ENCODE data around the gene RAMAC. TPM values are rescaled to one million over a fixed set of nuclear protein-coding genes. Genes with fewer than 3 reads are reported as not detected.

Gene RAMAC
- total RNA-seq, 1 donor from 2014 or later = 23.4 TPM

GRCh38 chr15:83011271-83012075, 25.5 kb downstream of the RAMAC start, which contains the start of gene C15orf40:
Gene C15orf40 (minus strand): TSS chr15:83011639. CDS start chr15:83011607, 32 bp downstream.
- TF ChIP-seq, protein P1, sequence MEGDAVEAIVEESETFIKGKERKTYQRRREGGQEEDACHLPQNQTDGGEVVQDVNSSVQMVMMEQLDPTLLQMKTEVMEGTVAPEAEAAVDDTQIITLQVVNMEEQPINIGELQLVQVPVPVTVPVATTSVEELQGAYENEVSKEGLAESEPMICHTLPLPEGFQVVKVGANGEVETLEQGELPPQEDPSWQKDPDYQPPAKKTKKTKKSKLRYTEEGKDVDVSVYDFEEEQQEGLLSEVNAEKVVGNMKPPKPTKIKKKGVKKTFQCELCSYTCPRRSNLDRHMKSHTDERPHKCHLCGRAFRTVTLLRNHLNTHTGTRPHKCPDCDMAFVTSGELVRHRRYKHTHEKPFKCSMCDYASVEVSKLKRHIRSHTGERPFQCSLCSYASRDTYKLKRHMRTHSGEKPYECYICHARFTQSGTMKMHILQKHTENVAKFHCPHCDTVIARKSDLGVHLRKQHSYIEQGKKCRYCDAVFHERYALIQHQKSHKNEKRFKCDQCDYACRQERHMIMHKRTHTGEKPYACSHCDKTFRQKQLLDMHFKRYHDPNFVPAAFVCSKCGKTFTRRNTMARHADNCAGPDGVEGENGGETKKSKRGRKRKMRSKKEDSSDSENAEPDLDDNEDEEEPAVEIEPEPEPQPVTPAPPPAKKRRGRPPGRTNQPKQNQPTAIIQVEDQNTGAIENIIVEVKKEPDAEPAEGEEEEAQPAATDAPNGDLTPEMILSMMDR (IDR thresholded peaks at IDR 0.05) = no peak
- intact Hi-C loops (cut with micrococcal nuclease) = loop anchor here (1.0 to 5.0 kb wide), 10 partner anchors 11 to 546 kb away; partner anchors contain the start of genes RAMAC, RPS17, TM6SF1 and WHAMM
- peak within 1 kb of the TSS; percentile 97 for H3K4me3 Mint-ChIP-seq
- CTCF ChIA-PET = interaction anchor here (0.7 to 2.3 kb wide), 12 partner anchors 8 to 481 kb away, joined by 3 to 14 read pairs (median 6); partner anchors contain the start of genes BTBD1, RAMAC and RPS17
- H3K4me1 Mint-ChIP-seq = peaks cover 40% of the 10 kb centered on the region
- no peaks in the 10 kb centered on the region for H3K27me3 Mint-ChIP-seq
- POLR2A ChIA-PET = interaction anchor here (0.7 to 2.9 kb wide), 16 partner anchors 10 to 481 kb away, joined by 3 to 37 read pairs (median 5); partner anchors contain the start of genes BTBD1, RAMAC, RPS17 and WHAMM
- H3K36me3 Mint-ChIP-seq (ENCODE audit: low read depth) = peaks cover 39% of the 10 kb centered on the region
- no peaks in the 10 kb centered on the region for H3K9me3 Mint-ChIP-seq
- peak within 1 kb of the TSS; percentile 87 for H3K27ac Mint-ChIP-seq
- ATAC-seq (ENCODE audit: low read depth) (peak; percentile 88), DNase-seq (peak; percentile 89)

- ATAC-seq (ENCODE audit: low read depth) = no peak
- POLR2A ChIA-PET = interaction anchor here (0.7 to 2.9 kb wide), 13 partner anchors 11 to 481 kb away, joined by 3 to 32 read pairs (median 5); partner anchors contain the start of genes BTBD1, RAMAC and WHAMM
- intact Hi-C loops (cut with micrococcal nuclease) = loop anchor here (5.0 kb wide), 2 partner anchors 95 to 545 kb away; partner anchors contain the start of gene TM6SF1
These were observed 26.0 kb downstream of the RAMAC start for GRCh38 chr15:83012076-83012426.

GRCh38 chr15:83012636-83013035, 26.6 kb downstream of the RAMAC start:
- ATAC-seq (ENCODE audit: low read depth) = no peak
- Mint-ChIP-seq H3K4me1 (peaks cover 40% of the 10 kb centered on the region), H3K36me3 (ENCODE audit: low read depth) (peaks cover 35% of the 10 kb centered on the region), H3K9me3 (no peaks in the 10 kb centered on the region), H3K27me3 (no peaks in the 10 kb centered on the region), H3K4me3 (peak overlapping the region; percentile 97), H3K27ac (peak overlapping the region; percentile 87)
- TF ChIP-seq, protein P1 (IDR thresholded peaks at IDR 0.05) = no peak
- intact Hi-C loops (cut with micrococcal nuclease) = loop anchor here (5.0 kb wide), 2 partner anchors 95 to 545 kb away; partner anchors contain the start of gene TM6SF1
- ChIA-PET POLR2A (interaction anchor here (1.2 to 2.9 kb wide), 3 partner anchors 11 to 203 kb away, joined by 4 to 13 read pairs (median 4); partner anchors contain the start of gene WHAMM), CTCF (no interaction called here)
- no peak for DNase-seq

More at GRCh38 chr15:83012076-83012426, 26.0 kb downstream of the RAMAC start:
- DNase-seq = no peak
- CTCF ChIA-PET = interaction anchor here (0.7 to 2.3 kb wide), 11 partner anchors 9 to 481 kb away, joined by 3 to 14 read pairs (median 7); partner anchors contain the start of genes BTBD1, RAMAC and RPS17
- TF ChIP-seq, protein P1 (IDR thresholded peaks at IDR 0.05) = no peak
- Mint-ChIP-seq H3K27ac (peak overlapping the region; percentile 87), H3K4me1 (peaks cover 40% of the 10 kb centered on the region), H3K4me3 (peak overlapping the region; percentile 97), H3K9me3 (no peaks in the 10 kb centered on the region), H3K36me3 (ENCODE audit: low read depth) (peaks cover 36% of the 10 kb centered on the region), H3K27me3 (no peaks in the 10 kb centered on the region)

DNA sequence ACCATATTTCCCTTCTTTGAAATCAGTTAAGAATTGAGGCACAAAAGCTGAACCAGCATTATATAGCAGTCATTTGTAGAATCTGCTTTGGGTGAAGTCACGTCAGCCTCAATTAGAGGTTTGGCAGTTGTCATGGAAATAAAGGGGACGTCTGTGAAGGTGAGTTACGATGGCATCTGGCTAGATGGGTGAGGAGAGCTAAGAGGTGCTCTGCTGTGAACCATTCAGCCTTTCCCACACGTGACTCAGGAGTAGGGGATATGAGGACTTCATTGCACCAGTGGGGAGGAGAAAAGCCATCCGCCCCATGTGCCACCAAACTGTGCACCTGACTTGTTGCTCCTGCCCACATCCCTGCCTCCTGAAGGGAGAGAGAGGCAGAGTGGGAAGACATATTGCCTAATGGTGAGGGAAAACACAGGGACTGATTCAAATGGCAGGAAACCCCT, 28.2 kb downstream of the RAMAC start:
- DNase-seq (no peak), ATAC-seq (ENCODE audit: low read depth) (no peak)
- Mint-ChIP-seq H3K27me3 (no peaks in the 10 kb centered on the region), H3K9me3 (no peaks in the 10 kb centered on the region), H3K36me3 (ENCODE audit: low read depth) (peaks cover 38% of the 10 kb centered on the region), H3K27ac (no peak overlapping the region), H3K4me1 (peaks cover 37% of the 10 kb centered on the region), H3K4me3 (no peak overlapping the region)
- TF ChIP-seq, protein P1 (IDR thresholded peaks at IDR 0.05) = no peak
- intact Hi-C loops (cut with micrococcal nuclease) = loop anchor here (5.0 kb wide), 2 partner anchors 93 to 543 kb away; partner anchors contain the start of gene TM6SF1
- ChIA-PET POLR2A (interaction anchor here (0.8 kb wide), 1 partner anchor 28 kb away, joined by 4 read pairs; the partner anchor contains the start of gene RAMAC), CTCF (no interaction called here)

Data from activated B cell treated with CpG ODN at 0.5 μM for 24 hours (primary cell).